Activated CD8-positive, alpha-beta memory T cell treated with anti-CD3 and anti-CD28 coated beads, Interleukin-2, amount 50 U/mL, for 4 hours (primary cell): ENCODE measurements around the gene TBPL2.
"Not testable (repeated sequence)": the region's sequence is repeated elsewhere in the genome, so short reads cannot be mapped to it uniquely, and the experiment has no call there.

Source experiments
- DNase-seq: peaks from one replicate; pipeline ENCODE4 v3.0.0-alpha.2; 2020

TBPL2 gene

DNA sequence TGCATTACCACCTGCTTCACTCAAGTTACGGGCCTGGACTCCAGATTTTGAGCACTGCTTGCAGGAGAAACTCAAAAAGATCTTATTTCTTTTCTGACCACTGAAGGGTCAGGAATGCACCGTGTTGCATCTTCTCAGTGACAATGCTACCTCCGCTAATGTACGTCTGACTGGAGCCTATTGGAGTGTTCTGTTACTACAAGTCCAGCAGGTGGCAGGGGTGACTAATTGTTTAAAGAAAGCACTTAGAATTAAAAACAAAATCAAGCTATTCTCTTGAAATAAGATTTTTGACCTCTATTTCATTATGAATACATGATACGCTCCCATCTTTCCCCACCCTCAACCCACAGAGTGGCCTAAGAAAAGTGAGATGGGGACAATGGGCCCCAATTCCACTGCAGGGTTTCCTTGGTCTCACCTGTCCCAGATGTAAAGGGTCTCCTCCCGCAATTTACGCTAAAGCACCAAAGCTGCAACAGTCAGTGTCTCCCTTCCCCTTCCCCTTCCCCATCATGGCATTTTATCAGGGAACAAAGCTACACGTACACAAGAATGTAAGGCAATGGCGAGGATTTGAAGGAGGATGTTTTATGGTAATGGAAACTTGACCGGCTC lies 2.2 kb downstream of the TBPL2 start:
- DNase-seq, result no peak

DNA sequence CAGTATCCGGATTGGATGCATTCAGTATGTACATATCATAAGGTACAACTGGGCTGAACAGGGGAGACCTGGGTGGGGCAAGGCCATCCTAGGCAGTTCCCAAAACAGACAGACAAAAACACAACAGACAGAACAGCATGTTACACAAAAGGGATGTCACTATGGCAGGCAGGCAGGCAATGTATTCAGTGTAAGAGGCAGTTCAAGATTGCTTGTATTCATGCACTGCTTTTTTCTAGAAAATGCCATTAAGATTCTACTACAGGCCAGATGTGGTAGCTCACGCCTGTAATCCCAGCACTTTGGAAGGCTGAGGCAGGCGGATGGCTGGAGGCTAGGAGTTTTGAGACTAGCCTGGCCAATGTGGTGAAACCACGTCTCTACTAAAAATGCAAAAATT lies 3.5 kb downstream of the TBPL2 start:
- DNase-seq, result no peak

DNA sequence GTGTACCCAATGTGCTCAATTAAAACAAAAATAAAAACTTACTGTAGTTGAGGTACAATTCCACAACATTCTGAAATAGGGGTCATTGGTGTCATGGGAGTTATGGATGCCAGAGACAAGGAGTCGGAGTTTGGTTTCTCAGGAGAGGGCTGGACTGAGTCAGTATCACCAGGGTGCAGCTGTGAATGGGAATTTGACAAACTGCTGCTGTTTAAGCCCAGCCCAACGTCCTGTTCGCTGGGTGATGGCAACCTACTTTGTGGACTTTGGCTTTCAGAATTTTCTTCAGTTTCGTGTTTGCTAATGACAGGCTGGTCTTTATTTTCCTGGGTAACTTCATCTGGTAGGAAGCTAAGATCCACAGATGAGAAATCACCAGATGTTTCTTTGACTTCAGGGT lies 3.9 kb downstream of the TBPL2 start:
- DNase-seq, result no peak

DNA sequence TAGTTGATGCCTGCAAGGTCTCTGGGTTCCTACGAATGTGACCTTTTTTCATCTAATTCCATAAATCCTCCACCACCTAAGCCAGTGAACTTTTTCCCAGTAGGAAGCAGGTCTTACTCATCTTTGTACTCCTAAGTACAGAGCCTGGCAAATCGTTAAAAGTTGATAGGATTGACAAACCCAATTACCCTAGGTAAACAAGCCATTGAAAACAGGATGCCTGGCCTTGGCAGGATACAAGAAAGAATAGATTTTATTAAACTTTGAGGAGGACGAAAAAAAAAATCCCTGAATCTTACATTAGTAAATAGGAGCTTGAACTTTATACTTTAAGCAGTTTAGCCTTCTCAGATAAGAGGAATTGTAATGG lies 5.6 kb downstream of the TBPL2 start:
- DNase-seq, result no peak

DNA sequence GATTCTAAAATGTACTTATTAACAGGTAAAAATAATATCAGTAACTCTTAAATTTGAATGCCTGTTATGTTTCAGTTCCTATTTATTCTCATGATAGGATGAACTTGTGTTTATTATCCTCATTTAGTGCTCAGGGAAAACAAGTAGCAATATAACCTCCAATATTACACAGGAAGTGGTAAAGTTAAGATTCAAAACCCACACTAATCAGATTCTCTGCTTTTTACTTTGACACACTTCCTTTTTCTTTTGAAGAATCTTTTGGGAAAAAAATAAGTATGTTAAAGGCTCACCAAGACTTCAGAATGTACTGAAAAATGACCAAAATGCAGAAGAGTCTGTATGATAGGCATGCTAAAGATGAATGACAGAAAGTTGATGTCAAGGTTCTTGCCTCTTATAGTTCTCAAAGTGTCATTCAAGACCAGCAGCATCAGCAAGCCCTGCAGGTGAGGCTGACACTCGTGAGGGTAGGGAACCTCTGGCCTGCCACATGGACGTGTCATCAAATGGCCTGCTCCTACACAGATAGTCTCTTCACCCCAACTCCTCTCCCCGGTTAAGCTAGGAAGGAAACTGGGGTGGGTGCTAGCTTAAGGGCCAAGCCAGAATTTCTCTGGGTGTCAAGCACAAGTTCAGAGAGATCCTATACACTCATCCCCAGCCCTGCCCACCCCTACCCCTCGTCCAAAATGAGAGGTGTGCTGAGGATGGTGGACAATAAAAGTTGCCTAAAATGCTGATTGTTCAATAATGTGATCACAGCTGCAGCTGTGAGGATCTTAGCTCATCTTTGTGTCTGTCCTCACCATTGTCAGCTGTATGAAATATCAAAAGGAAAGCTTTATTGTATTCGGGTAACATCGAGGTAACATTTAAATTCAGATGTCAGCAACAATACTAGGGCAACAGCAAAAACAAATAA lies 6.3 kb downstream of the TBPL2 start:
- no peak for DNase-seq

DNA sequence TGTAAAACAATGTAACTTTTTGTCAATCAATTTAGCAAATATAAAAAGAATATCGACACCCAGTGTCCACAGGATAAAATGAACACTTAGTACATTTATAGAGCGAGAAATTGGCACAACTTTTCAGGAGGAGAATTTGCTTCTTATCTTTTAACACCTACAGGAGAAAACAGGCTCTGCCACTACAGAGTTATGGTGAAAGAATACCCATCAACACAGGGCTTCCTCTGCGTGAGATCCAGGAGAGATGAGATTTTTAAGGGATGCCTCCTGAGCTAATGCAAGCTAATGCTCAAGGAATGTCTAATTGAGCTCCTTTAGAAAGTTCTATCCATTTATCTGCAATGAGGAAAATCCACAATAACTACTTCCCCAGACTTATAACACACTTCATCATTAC lies 7.8 kb downstream of the TBPL2 start:
- DNase-seq, result no peak

DNA sequence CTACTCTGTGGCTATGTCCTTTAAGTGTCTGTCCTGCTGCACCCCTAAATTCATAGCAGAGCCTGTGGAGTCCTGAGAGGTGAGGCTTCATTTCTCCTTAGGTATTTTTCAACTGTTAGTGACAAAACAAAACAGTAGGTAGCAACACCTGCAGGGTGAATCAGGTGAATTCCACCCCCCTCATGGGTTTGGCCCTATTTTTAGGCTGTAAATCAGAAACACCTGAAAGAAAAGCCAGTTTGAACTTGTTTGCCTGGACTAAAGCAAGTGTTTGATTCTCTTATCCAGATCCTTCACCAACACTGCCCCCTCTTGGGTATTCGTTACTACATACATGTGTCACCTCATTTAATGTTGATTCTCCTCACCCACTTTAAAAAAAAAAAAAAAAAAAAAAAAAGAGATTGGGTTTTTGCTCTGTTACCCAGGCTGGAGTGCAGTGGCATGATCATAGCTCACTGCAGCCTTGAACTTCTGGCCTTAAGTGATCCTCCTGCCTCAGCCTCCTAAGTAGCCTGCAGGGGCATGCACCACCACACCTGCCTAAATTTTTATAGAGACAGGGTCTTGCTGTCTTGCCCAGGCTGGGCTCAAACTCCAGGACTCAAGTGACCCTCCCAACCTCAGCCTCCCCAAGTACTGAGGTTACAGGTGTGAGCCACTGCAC lies 10.3 kb downstream of the TBPL2 start:
- peak; percentile 33 for DNase-seq

DNA sequence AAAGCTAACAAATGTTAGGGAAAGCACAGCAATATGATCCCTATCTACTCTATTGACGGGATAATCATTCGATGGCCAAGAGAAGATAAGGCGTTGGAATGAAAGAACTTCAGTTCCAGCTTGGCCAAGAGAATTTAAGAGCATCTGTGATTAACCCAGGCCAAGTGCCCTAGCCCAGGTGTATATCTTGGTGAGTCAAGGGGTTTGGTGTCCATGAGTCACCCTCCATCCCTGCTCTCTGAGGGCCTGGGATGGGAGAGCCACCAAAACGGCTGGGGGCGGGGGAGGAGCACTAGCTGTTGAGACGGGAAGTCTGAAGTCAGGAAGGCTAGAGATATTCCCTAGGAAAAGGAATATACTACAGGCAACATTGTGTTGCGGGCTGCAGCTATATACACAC lies 13.0 kb downstream of the TBPL2 start:
- DNase-seq, result no peak

DNA sequence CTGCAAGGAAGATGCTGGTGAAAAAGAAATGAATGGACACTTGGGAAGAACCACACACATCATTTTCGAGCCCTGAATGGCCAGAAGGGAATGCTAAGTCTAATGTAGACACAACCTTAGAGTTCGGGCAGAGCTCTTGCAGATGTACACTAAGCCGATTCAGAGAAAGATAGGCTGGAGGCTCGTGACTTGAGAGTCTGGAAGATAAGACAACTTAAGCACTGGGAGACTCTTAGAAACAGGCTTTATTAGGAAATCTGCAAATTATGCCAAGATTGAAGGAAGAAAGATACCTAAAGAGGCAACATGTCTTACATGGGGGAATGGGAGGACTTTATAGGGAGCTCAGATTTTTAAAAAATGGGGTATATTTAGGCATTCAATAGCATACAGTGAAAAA lies 13.5 kb downstream of the TBPL2 start:
- no peak for DNase-seq

DNA sequence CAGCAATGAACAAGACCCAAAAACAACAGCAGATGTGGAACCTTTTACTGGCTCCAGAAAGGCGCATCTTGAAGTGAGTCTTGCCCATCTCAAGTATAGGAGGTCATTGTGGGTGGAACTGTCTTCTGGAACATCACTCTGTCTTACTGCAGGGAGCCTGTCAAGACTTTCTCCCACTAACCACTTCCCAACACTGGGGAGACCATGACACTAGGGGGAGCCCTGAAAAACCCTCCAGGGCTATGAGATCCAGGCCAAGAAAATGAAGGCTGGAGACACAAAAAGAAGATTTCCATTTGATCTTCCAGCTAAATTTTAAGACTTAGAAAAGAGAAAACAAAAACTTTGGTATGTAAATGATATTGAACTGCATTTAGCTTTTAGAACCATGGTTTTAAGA lies 15.3 kb downstream of the TBPL2 start:
- no peak for DNase-seq

DNA sequence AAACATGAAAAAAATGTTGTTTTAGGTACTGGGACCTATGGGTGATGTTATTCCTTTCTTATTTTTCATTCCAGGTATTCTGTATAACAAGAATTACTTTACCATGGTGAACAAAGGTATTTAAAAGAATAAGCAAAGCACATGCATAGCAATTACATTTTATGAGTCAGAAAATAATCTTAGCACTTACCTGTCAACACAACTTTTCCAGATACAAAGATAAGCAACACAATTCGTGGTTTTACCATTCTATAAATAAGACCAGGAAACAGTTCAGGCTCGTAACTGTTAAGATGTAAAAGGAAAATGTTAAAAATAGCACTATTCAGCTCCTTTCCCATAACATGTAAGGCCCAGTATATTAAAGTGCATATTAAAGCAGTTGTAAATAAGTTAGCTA lies 16.4 kb downstream of the TBPL2 start:
- DNase-seq, result no peak

DNA sequence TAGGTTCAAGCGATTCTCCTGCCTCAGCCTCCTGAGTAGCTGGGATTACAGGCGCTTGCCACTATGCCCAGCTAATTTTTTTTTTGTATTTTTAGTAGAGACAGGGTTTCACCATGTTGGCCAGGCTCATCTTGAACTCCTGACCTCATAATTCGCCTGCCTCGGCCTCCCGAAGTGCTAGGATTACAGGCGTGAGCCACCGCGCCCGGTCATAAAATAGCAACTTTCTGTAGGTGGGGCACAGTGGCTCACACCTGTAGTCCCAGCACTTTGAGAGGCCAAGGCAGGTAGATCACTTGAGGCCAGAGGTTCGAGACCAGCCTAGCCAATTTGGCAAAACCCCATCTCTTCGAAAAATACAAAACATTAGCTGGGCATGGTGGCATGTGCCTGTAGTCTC lies 18.1 kb downstream of the TBPL2 start:
- not testable (repeated sequence) for DNase-seq

DNA sequence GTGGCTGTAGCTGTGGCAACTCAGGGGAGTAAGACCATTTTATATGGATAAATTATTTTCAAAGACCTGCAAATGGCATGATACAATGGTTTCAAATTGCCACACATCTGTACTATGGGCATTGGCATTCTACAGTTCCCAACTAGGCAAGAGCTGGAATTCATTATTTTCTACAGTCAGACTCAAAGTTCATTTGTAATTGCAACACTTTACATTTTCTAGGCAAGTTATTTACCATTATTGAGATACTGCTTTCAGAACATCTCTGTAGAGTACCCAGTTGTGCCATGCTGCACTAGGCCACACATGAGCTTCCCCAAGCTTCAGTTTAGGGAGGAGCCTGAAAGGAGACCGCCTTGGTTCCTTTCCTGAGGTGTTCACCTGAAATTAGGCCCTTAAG lies 20.8 kb downstream of the TBPL2 start:
- no peak for DNase-seq

DNA sequence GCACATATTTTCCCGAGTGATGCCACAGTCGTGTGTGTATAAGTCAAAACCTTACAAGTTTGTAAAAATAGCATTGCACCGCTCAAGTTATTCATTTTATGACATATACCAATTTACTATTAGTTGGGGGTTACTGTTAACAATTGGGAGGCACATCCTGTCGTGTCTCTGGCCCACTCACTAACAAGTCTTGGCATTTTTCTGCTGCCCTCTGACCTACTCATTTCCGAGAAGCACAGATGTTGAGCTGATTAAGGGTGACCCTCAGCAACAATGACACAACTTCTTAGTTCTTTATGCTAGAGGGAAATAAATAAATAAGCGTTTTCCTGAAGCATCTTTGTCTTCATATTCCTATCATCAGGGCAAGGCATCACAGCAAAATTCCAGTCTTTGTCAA lies 22.0 kb downstream of the TBPL2 start:
- DNase-seq, result no peak

DNA sequence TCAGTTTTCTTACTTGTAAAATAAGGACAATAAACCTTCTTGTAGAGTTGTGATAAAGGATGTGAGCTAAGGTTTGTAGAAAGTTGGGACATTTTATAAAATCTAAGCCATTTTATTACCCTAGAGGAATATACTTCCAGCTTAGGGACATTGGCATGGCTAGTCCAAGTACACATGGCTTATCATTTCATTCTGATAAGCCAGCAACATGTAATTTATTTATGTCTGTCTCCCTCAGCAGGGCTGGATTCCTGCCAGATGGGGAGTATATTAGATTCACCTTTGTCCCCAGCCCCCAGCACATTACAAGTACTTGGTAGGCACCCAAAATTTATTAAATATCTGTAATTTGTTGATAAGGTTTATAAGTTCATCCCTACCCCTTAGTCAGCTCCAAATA lies 22.5 kb downstream of the TBPL2 start:
- no peak for DNase-seq

DNA sequence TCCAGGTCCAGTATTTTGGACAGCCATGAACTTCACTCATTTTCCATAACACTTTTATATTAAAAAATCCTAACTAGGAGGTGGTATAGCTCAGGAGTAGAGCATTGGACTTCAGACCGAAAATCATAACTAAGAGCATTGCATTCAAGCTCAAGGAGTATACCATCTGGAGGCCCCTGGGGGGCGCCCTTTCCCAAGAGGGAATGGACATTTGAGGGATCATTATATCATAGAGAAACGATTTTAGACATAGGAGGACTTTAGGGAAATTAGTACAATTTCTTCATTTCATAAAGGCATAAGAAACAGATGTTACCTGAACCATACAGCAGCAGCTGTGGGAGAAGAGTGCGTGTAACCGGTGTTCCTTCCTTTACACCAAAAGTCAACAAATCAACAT lies 23.6 kb downstream of the TBPL2 start:
- no peak for DNase-seq

DNA sequence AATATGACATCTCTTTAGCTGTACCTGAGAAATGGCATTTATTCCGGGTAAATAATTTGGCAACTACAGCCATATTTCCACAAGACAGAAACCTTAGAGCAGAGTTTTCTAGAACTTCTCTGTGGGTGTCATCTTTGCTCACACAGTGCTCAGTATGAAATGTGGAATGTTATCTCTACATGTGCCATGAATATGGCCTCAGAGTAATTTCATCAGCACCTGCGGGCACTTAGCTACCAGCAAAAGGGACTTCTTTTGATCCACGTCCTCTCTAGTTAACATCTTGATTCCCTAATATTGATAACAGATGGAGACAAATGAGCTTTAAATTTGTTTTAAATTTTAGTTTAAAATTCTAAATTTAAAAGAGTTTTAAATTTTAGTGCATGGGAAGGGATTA lies 25.9 kb downstream of the TBPL2 start:
- no peak for DNase-seq

DNA sequence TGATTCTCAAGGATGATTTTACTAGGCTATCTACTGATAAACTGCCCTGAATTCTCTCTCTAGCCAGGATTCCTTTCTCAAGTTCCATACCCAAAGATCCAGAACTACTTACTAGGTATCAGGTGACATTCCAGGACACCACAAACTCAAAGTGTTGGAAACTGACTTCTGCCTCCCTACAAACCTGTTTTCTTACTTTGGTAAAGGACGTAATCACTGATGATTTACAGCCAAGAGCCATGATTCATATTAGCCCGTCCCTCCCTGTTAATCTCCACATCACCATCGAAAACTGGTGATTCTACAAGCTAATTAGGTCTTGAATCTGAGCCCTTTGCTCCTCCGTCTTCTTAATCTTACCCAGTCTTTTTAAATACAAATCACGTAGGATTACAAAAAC lies 27.7 kb downstream of the TBPL2 start:
- no peak for DNase-seq

DNA sequence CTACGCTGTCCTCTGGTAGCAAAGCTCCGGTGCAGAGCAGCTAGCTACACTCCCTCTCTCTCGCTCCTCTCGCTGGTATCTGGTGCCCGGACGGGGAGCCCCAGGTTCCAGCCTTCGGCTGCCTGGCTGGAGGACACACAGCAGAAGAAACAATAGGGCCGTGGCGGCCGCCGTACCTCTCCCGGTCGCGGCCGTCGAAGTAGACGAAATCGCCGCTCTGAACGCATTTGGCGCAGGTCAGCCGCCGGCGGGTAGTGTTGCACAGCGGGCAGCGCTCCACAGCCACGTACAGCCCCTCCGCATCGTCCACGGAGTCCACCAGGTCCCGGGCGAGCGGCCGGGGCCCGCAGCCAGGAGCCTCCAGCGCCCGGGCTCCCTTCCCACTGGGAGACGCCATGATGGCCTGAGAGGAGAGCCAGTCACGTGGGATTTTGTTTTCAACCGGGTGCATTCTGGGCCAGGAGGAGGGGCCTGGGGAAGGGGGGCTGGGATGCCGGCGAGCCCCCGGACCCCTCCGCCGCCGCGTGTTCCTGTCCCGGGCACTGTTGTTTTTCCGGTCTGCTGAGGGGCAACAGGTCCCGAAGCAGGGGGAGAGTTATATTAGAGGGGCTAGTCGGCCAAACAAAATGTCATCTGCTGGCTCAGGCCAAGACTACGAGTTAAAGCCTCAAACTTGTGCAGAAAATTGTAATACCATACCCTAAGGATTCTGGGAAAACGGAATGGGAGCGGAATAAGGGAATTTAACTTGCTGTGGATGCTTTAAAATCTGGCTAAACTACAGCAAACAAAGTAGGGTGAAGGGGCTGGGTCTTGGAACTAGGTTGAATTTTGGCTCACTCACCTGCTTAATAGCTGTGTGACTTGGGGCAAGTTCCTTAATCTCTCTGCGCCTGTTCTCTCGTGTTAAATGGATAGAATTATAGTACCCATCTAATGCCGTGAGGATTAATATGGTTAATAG lies 28.7 kb downstream of the TBPL2 start, which contains the start of gene ATG14:
ATG14 (minus strand) TSS at position 405 of the 964 bp plus-strand sequence; CDS start at position 397, 8 bp downstream.
- DNase-seq, result peak; percentile 73

DNA sequence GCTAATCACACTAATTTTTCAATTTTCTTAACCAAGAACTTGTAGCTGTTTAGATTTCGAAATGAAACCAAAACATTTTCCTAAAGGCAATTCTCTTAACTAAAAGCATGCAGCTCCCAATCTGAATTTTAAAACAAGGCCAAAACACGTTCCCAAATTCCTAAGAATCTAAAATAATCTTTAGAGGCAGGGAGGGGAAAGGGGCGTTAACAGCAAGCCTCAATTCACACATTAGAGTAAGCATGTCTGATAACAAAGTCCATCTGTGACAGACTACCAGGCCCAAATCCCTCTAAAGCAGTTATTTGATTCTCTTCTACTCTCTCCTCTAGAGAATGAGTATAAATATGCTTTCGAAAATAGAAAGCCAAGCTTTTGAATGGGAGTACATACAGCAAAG lies 29.5 kb downstream of the TBPL2 start:
- no peak for DNase-seq

DNA sequence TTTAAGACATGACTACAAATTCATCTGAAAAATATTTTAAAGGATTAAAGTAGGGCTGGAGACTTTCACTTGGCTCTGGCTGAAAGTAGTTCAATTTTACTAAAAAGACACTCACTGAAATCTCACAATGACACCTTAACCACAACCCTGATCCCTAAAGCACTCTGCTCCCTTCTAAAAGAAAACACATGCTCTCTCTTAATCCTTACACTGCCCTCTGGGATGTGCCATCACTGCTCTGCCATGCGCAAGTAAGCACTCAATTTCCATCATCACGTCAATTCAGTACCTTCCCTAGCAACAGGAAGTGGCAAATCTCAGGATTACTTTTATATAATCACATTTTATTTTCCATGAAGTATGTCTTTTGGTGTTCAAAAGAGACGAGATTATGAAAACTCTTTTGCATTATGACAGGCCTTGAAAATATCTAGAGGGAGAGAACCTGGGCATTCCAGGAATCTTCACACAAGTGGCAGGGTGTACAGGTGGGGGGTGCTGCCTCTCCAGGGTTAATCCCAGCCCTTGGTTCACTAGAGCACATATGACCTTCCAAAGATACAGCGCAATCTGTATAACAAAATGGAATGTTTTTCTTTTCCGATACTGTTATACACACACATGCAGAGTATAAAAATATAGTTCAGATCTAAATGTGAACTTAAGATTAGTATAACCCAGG lies 36.1 kb downstream of the TBPL2 start:
- DNase-seq, result no peak

DNA sequence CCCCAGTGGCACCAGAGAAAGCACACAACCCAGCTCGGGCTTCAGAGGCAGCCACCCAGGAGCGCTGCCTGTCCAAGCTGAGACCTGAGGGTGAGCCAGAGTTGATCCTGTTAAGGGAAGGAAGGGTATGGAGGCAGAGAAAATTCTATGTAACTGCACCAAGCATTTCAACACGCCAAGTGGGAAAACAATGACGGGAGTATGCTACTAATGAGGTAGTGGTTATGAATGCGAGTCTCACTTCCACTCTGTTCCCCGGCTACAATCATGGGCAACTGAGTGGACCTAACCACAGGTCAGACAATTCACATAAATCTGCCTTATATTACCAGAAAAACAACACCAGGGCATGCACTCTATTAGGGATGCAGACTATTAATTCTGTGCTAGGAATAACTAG lies 38.7 kb downstream of the TBPL2 start:
- DNase-seq, result no peak
